HepG2 (cell line): Measurements from ENCODE around the gene PDE9A. TPM values are rescaled to one million over a fixed set of nuclear protein-coding genes. Genes with fewer than 3 reads are reported as not detected.

ENCODE experiments used
- HIC2 ChIP-seq: sonication (generic); formaldehyde crosslinking; IDR thresholded peaks from 2 replicates; pipeline ENCODE4 v1.9.0; 2022; ENCODE audit warnings: low read depth, missing genetic modification reagents
- MLX ChIP-seq: IDR thresholded peaks from 2 replicates; pipeline ENCODE4 v1.6.1; 2016
- MLXIP ChIP-seq: sonication (generic); formaldehyde crosslinking; IDR thresholded peaks from 2 replicates; pipeline ENCODE4 v1.9.0; 2021; ENCODE audit warnings: missing genetic modification reagents, borderline replicate concordance
- MXD1 ChIP-seq: sonication (generic); formaldehyde crosslinking; IDR thresholded peaks from 2 replicates; pipeline ENCODE4 v1.4.0; 2020; ENCODE audit warnings: mild to moderate bottlenecking, missing genetic modification reagents
- PBX2 ChIP-seq: IDR thresholded peaks from 2 replicates; pipeline ENCODE4 v1.6.1; 2016; ENCODE audit warnings: control low read depth
- RARA ChIP-seq: IDR thresholded peaks from 2 replicates; pipeline ENCODE4 v1.6.1; 2016; ENCODE audit warnings: missing genetic modification reagents, missing compliant biosample characterization
- STAT6 ChIP-seq: sonication (generic); formaldehyde crosslinking; IDR thresholded peaks from 2 replicates; pipeline ENCODE4 v1.4.0; 2020; ENCODE audit warnings: missing genetic modification reagents, mild to moderate bottlenecking, borderline replicate concordance
- XRCC5 ChIP-seq: fragments of 200-400 bp; formaldehyde crosslinking; optimal IDR thresholded peaks from 2 replicates; pipeline ENCODE3; 2017; ENCODE audit warnings: mild to moderate bottlenecking, low read length
- ZBTB3 ChIP-seq: sonication (generic); formaldehyde crosslinking; IDR thresholded peaks from 2 replicates; pipeline ENCODE4 v1.4.0; 2020; ENCODE audit warnings: low read depth, mild to moderate bottlenecking, moderate library complexity, missing genetic modification reagents, borderline replicate concordance
- ZBTB33 ChIP-seq: sonication (generic); formaldehyde crosslinking; IDR thresholded peaks from 2 replicates; pipeline ENCODE4 v1.4.0; 2020; ENCODE audit warnings: missing genetic modification reagents
- ZMYM2 ChIP-seq: sonication (generic); formaldehyde crosslinking; IDR thresholded peaks from 2 replicates; pipeline ENCODE4 v1.8.0; 2022; ENCODE audit warnings: mild to moderate bottlenecking, missing genetic modification reagents
- ZNF205 ChIP-seq: IDR thresholded peaks from 2 replicates; pipeline ENCODE4 v1.6.1; 2018; ENCODE audit warnings: missing biosample characterization, missing genetic modification reagents
- ZNF207 ChIP-seq: fragments of 450-650 bp; IDR thresholded peaks from 2 replicates; pipeline ENCODE4 v1.6.1; 2016; ENCODE audit warnings: antibody characterized with exemption, borderline replicate concordance
- ZNF280B ChIP-seq: sonication (generic); formaldehyde crosslinking; IDR thresholded peaks from 2 replicates; pipeline ENCODE4 v1.5.0; 2020; ENCODE audit warnings: missing genetic modification reagents, mild to moderate bottlenecking, borderline replicate concordance
- ZNF556 ChIP-seq: sonication (generic); formaldehyde crosslinking; IDR thresholded peaks from 2 replicates; pipeline ENCODE4 v1.4.0; 2020; ENCODE audit warnings: mild to moderate bottlenecking, missing genetic modification reagents, borderline replicate concordance
- ZSCAN25 ChIP-seq: sonication (generic); formaldehyde crosslinking; IDR thresholded peaks from 2 replicates; pipeline ENCODE4 v1.8.0; 2022; ENCODE audit warnings: mild to moderate bottlenecking, missing genetic modification reagents
- polyA plus RNA-seq, 8 experiments: library from polyadenylated mRNA; depleted of rRNA in 3 of 8; stranded (reverse) in 7 of 8; unstranded in 1 of 8; fragments of >200 nt; fragmentation: Illumina TruSeq in 4 of 8; extraction: Trizol in 4 of 8; gene quantifications; 2 replicates each; pipeline versions ENCODE4 v1.2.1 to v1.2.3, GENCODE V29; 2011 to 2016; ENCODE audit warnings: low read depth in 4 of 8, missing spikeins in 1 of 8, mixed read lengths in 1 of 8; ENCODE audit not compliant: insufficient read depth in 1 of 8
- total RNA-seq, 5 experiments: library from RNA; depleted of rRNA; stranded (reverse); fragments of >200 nt; fragmentation: Illumina TruSeq; extraction: Trizol; gene quantifications; 2 replicates each; pipeline ENCODE4 v1.2.3, GENCODE V29; 2016; ENCODE audit warnings: low read depth in 1 of 5

Gene PDE9A
- total and polyA plus RNA-seq, 2 of the 13 experiments (the other 11 are each of a cell fraction or from before 2014, with no cell fraction given) = 4.6 to 19.7 TPM

GRCh38 chr21:42711667-42712066 lies 58.2 kb downstream of the PDE9A start (continued):
- TF ChIP-seq ZBTB3 (no peak), MXD1 (CRISPR knock-in tag) (no peak), ZNF280B (CRISPR knock-in tag) (no peak), RARA (CRISPR knock-in tag) (peak; percentile 89), PBX2 (CRISPR knock-in tag) (no peak), ZMYM2 (CRISPR knock-in tag) (no peak), ZNF207 (no peak), ZNF205 (CRISPR knock-in tag) (no peak), MLXIP (CRISPR knock-in tag) (no peak), HIC2 (CRISPR knock-in tag) (no peak), MLX (CRISPR knock-in tag) (no peak), ZBTB33 (CRISPR knock-in tag) (no peak), STAT6 (no peak), ZNF556 (CRISPR knock-in tag) (peak; percentile 55; the same call in 1 of the 2 replicates), XRCC5 (no peak), ZSCAN25 (CRISPR knock-in tag) (no peak)
